Spleen (tissue), 7 donors: ENCODE data around the gene DISC1.

Source experiments
- CTCF ChIP-seq, 11 experiments: fragments of 200-600 bp in 7 of 11; fragments of 450-650 bp in 4 of 11; sonication (generic) in 4 of 11; IDR thresholded peaks in 8 of 11; conservative IDR thresholded peaks in 3 of 11; 1 replicate in 7 of 11; 2 replicates in 4 of 11; pipeline versions ENCODE4 v1.4.0 to v1.8.0; 2016 to 2021; ENCODE audit warnings: antibody characterized with exemption in 11 of 11, inconsistent platforms in 4 of 11, mild to moderate bottlenecking in 1 of 11
- POLR2A ChIP-seq, 3 donors: fragments of 450-650 bp; IDR thresholded peaks; one replicate each; pipeline ENCODE4 v1.5.1; 2017; ENCODE audit warnings: antibody characterized with exemption in 3 of 3, mild to moderate bottlenecking in 1 of 3
- donor health status: DM: no; HTN: no; CAD: no; lungs with moderate emphysema.
- donor health status: DM: no; HTN: no; CAD: no.
- donor health status: DM: no; HTN: no; CAD: no.

- TF ChIP-seq CTCF (IDR thresholded peaks at IDR 0.05 in 8 of 11, conservative IDR thresholded peaks at IDR 0.05 in 3 of 11) (no peak), POLR2A (IDR thresholded peaks at IDR 0.05) (no peak)
Measured at GRCh38 chr1:231801042-231801585, 174.5 kb downstream of the DISC1 start.
